GM04503 (cell line): ENCODE results near the gene OR4K14.
"Not testable (repeated sequence)": the region's sequence is repeated elsewhere in the genome, so short reads cannot be mapped to it uniquely, and the experiment has no call there.

Experiments used
- DNase-seq: peaks from one replicate; pipeline ENCODE4 v3.0.0-alpha.2; 2012; ENCODE audit warnings: low read depth

OR4K14 gene, protein sequence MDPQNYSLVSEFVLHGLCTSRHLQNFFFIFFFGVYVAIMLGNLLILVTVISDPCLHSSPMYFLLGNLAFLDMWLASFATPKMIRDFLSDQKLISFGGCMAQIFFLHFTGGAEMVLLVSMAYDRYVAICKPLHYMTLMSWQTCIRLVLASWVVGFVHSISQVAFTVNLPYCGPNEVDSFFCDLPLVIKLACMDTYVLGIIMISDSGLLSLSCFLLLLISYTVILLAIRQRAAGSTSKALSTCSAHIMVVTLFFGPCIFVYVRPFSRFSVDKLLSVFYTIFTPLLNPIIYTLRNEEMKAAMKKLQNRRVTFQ

DNA sequence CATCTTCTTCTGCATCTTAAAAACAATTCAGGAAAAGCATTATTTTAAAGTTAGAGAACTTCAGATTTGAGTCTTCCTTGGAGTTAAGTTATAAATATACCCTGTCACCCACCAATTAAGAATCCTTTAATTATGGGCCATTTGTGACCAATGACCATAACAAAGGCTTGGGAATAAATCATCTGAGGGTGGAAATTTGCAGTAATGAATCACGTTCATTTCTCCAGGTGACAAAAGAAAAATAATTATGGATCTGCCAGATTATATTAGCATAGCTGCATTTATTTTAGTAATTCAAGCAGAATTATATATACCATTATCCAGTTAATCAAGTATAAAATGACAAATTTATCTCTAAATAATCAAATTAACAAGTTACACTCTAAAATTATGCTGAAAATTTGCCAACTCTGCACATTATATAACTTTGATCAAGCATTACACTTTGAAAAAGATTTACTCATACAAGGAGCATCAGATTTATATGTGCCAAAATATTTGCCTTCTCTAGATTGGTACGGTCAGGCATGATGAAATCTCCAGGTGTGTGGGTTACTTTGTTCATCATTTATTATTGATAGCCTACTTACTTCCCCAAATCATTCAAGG, at the start of gene OR4K14:
Gene OR4K14, minus strand, starts transcription at position 51 of the 609 bp plus-strand sequence. CDS start 4,114 bp downstream, outside the sequence.
- no peak for DNase-seq

DNA sequence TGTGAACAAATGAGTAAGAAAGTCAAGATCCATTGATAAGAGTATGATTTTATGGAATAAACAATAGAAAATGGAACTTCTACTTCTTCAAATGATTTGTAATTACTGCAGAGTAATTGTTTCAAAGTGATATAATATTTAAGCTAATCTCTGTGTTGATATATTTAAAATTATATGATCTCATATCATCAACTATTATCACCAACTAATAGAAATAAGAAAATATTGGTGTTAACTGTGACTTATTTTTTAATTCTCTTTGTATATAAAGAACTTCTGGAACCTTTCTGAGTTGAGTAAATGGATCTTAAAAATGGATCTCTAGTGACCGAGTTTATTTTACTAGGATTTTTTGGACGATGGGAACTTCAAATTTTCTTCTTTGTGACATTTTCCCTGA, 40.6 kb upstream of the OR4K14 start, which contains the start of gene OR4L1:
Gene OR4L1, plus strand, starts transcription at position 301 of the 400 bp plus-strand sequence. Its CDS starts 0 bp downstream, at position 301.
- DNase-seq = no peak

DNA sequence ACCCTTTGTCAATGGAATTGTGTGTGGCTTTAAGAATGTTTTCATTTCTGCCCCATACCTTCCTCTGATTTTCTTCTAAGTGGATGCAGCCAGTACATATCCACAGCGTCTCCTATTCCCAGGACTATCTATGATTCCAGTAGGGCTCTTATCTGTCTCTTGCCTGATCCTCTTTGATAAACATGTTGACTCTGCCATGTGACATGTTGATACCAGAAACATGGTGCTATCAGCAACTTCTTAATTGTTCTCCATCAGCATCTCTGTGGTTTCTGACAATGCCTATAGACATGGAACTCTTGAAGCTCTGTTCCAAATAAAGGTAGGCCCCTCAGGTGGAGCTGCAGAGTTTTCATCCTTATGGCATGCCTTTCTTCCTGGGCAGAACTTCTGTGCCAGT, 29.1 kb upstream of the OR4K14 start:
- no peak for DNase-seq

DNA sequence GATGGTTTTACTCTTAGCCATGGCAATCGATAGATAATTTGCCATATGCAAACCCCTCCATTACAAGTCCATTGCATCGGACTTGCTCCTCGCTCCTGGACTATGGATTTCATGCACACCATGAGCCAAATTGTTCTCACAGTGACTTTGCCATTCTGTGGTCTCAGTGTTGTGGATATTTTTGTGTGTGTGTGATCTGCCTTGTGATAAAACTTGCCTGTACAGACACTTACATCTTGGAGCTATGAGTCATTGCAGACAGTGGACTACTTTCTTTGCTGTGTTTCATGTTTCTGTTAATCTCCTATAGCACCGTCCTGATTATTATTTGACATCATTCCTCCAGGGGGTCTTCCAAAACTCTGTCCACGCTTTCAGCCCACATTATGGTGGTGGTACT, 25.1 kb upstream of the OR4K14 start:
- DNase-seq = no peak

DNA sequence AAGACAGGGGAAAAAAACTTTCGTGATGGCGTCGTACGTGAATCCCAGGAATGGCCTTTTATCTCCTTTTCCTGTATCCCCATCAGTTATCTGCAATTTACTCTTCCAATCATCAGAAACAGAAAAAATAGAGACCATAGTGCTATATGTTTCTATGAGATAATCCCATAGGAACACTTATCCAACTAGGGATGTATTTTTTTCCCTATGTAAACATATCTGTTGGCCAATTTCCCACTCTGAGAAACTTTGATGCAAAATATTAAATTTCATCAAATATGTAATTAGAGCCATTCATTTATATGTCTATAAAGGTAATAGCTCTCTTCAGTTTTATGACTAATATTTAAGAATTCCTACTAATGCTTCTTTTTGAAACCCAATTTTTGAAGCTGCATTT, 16.8 kb upstream of the OR4K14 start, which contains the start of gene OR4K13:
Gene OR4K13, minus strand, starts transcription at position 101 of the 400 bp plus-strand sequence. CDS start 1,280 bp downstream, outside the sequence.
- DNase-seq = no peak

DNA sequence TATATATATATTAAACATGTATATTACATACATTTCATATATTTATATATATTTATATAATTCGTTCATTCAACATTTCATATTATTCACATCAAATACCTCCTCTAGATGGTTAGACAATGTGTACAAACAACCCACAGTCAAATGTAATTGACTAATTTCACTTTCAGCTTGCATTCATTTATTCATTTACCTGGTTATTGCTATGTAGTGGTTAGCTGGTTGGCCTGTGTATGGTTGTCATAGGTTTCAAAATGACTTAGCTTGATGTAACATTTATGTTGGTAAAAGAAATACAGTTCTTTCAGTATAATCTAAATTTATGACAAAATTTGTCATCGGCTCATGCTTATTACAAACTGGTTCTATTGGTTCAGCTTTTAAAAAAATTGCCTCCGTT, 16.3 kb upstream of the OR4K14 start:
- DNase-seq = no peak

DNA sequence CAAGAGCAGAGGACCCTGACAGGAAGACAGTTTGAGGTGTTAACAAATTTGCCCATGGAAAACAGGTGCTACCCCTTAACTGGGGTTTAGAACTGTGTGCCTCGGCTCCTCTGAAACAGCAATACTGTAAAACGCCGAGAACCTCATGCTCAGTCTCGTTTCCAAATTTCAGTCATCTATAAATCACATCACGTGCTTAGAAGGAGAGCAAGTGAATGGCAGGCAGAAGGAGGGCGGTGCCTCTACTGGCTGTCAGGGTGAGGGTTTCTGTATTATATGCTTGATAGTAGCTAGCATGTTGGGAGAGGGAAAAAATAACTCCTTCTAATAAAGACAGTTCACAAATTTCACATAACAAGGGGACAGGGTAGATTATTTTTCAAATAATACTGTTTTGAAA, 12.0 kb upstream of the OR4K14 start:
- DNase-seq = no peak

DNA sequence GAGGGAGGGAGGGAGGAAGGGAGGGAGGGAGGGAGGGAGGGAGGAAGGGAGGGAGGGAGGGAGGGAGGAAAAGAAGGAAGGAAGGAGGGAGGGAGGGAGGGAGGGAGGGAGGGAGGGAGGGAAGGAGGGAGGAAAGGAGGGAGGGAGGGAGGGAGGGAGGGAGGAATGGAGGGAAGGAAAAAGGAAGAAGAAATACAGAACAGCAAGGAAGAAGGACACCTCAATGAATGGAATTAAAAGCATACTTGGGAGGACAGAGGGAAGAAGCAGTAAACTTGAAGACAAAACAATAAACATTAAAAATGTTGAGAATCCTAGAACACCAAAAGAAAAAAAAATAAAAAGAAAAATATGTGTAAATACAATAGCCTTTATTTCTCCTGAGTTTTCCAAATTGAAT, 11.0 kb downstream of the OR4K14 start:
- DNase-seq = no peak

DNA sequence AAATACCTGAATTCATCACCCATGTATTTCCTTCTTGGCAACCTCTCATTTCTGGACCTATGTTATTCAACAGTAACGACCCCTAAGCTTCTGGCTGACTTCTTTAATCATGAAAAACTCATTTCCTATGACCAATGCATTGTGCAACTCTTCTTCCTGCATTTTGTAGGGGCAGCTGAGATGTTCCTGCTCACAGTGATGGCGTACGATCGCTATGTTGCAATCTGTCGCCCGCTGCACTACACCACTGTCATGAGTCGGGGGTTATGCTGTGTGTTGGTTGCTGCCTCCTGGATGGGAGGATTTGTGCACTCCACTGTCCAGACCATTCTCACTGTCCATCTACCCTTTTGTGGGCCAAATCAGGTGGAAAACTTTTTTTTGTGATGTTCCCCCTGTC, 16.8 kb downstream of the OR4K14 start:
- no peak for DNase-seq

DNA sequence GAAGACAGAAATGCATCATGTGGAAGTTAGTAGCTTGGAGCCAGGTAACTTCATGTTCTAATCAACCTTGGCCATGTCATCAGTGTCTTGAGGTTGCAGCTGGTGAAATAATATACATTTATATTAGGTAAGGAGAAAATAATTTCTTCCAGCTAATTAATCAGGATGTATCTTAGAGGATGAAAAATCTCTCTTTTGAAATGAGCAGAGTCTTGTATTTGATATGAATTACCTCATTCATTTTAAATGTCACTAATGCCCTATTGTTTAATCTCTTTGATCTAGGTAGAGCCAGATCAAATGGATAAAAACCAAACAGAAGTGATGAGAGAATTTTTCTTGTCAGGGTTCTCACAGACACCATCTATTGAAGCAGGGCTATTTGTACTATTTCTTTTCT, 17.2 kb downstream of the OR4K14 start, which contains the start of gene OR4Q2:
Gene OR4Q2, plus strand, starts transcription at position 301 of the 400 bp plus-strand sequence.
- DNase-seq = no peak

DNA sequence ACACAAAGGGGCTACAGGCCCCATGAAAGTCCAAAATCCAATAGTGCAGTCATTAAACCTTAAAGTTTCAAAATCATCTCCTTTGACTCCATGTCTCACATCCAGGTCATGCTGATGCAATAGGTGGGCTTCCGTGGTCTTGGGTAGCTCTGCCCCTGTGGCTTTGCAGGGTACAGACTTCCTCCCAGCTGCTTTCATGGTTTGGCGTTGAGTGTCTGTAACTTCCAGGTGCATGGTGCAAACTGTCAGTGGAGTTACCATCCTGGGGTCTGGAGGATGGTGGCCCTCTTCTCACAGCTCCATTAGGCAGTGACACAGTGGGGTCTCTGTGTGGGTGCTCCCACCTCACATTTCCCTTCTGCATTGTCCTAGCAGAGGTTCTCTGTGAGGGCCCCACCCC, 25.7 kb downstream of the OR4K14 start:
- no peak for DNase-seq

DNA sequence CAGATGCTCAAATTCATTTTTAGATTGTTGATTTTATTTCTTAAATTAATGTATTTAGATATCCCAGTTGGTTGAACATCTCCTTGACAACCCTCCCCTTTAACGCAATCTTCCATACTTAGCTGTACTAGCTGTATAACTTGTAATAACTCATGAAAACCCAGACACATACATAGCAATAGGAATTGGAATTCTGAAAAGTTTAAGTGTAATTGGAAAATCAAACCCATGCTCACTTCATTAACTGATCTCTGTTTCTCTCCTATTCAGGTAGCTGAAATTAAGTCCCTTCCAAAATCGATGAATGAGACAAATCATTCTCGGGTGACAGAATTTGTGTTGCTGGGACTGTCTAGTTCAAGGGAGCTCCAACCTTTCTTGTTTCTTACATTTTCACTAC, 43.8 kb downstream of the OR4K14 start, which contains the start of gene OR4K15:
Gene OR4K15, plus strand, starts transcription at position 301 of the 400 bp plus-strand sequence. Its CDS starts 0 bp downstream, at position 301.
- no peak for DNase-seq

DNA sequence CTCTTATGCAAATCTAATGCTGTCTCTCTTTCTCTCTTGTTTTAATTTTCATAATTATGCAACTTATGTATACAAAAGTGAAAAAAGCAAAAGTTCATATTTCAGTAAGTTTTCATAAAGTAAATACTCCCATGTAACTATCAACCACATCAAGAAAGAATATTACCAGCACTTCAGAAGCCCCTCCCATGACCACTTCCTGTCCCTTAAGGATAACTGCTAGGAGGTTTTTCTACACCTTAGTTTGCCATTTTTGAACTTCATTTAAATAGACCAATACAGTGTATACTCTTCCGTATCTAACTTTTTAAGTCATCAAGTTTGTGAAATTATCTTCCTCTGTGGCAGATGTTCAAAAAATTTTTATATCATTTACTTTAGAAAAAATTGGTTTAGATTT, 44.3 kb downstream of the OR4K14 start:
- no peak for DNase-seq

DNA sequence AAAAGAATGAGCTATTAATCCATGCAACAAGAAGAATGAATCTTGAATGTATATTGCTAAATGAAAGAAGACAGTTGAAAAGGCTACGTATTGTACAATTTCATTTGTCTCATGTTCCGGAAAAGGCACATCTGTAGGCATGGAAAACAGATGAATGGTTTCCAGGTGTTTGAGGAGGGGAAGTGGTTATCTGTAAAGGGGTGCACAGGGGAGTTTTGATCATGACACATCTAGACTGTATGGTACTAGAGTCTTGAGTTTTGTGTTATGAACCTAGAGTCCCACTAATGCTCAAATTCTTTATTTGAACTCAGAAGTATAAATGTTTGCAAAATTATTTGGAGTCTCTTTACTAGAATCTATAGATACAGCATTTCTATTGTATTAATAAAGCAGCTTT, 49.4 kb downstream of the OR4K14 start:
- DNase-seq = not testable (repeated sequence)
